Calu3 (cell line): ENCODE measurements around the gene PRKD3. TPM values are rescaled to one million over a fixed set of nuclear protein-coding genes. Genes with fewer than 3 reads are reported as not detected.

Experiments used
- BruUV-seq: library from RNA; stranded (reverse); fragments of 400-500 nt; replicated peaks from 2 replicates; lab custom pipeline; 2021; lab: Mats Ljungman, UMichigan
- CTCF ChIA-PET: fragments of 300-600 bp; sonication (Branson Sonifier 250); formaldehyde crosslinking; loops from one replicate; lab custom pipeline; 2022; ENCODE audit warnings: antibody characterized with exemption; lab: Charles Lee
- DNase-seq: peaks from one replicate; pipeline ENCODE4 v3.0.0; 2022
- H3K27ac Mint-ChIP-seq: one replicate; pipeline ENCODE4 v1.8.0; 2022; ENCODE audit warnings: mixed read lengths; ENCODE audit not compliant: unreplicated experiment
- H3K27me3 Mint-ChIP-seq: one replicate; pipeline ENCODE4 v1.8.0; 2022; ENCODE audit warnings: mixed read lengths; ENCODE audit not compliant: unreplicated experiment
- H3K36me3 Mint-ChIP-seq: one replicate; pipeline ENCODE4 v1.8.0; 2022; ENCODE audit warnings: mild to moderate bottlenecking, moderate library complexity, mixed read lengths; ENCODE audit not compliant: insufficient read depth, unreplicated experiment
- H3K4me1 Mint-ChIP-seq: one replicate; pipeline ENCODE4 v1.8.0; 2022; ENCODE audit warnings: mild to moderate bottlenecking, low read depth, mixed read lengths; ENCODE audit not compliant: unreplicated experiment
- H3K4me3 Mint-ChIP-seq: one replicate; pipeline ENCODE4 v1.8.0; 2022; ENCODE audit warnings: mild to moderate bottlenecking, low read depth, moderate library complexity, mixed read lengths; ENCODE audit not compliant: unreplicated experiment
- H3K9me3 Mint-ChIP-seq: one replicate; pipeline ENCODE4 v1.8.0; 2022; ENCODE audit warnings: low read depth, mixed read lengths; ENCODE audit not compliant: unreplicated experiment
- CTCF ChIP-seq: fragments of 200-600 bp; IDR thresholded peaks from one replicate; pipeline ENCODE4 v1.8.0; 2022; ENCODE audit warnings: antibody characterized with exemption; ENCODE audit not compliant: unreplicated experiment
- intact Hi-C: fragments of 100-400 bp; cut with micrococcal nuclease; formaldehyde crosslinking; loops from one replicate; pipeline ENCODE4 v1.10.0; 2022; ENCODE audit not compliant: unreplicated experiment
- total RNA-seq: library from RNA; stranded (reverse); gene quantifications from 2 replicates; pipeline ENCODE4 v1.2.3, GENCODE V29; 2022

PRKD3 gene
- total RNA-seq, 1 experiment from 2014 or later: 33.4 TPM

DNA sequence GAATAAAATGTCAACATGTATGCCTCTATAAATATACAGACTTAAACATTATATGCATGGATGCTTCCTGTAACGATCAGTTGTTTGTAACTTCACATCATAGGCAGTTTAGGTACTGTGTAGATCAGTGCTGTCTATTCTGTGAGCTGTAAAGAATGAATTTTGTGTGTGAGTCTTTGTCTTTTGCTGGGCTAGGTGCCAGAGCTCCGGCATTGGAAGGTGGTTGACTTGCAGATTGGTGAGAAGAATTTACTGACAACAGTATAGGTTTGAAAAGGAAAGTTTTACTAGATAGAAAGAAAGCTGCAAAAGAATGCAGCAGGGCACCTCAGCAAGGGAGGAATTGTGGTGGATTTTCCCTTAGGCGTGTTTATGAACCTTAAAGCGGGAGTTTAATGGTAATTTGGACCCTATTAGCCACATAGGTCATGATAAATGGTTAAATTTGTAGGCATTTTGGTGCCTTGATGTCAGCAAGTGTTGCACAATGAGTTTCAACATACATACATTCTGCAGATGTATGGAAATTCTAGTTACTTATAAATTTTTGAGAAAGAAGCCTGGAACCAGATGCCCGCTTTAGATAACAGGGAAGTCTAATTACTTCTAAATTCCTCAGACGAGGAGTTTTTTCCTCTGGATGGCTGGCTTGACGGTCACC is 13.1 kb upstream of the PRKD3 start:
- H3K36me3 Mint-ChIP-seq: no peaks in the 10 kb centered on the region
- H3K4me3 Mint-ChIP-seq: no peak overlapping the region
- no peak overlapping the region for H3K27ac Mint-ChIP-seq
- no peaks in the 10 kb centered on the region for H3K9me3 Mint-ChIP-seq
- no TSS peak for BruUV-seq
- no peaks in the 10 kb centered on the region for H3K27me3 Mint-ChIP-seq
- TF ChIP-seq CTCF: no peak
- CTCF ChIA-PET: interaction anchor here (0.6 kb wide), 1 partner anchor 40 kb away, joined by 3 read pairs; no protein-coding TSS in a partner anchor
- no peaks in the 10 kb centered on the region for H3K4me1 Mint-ChIP-seq
- no peak for DNase-seq
- intact Hi-C loops: no loop called here

DNA sequence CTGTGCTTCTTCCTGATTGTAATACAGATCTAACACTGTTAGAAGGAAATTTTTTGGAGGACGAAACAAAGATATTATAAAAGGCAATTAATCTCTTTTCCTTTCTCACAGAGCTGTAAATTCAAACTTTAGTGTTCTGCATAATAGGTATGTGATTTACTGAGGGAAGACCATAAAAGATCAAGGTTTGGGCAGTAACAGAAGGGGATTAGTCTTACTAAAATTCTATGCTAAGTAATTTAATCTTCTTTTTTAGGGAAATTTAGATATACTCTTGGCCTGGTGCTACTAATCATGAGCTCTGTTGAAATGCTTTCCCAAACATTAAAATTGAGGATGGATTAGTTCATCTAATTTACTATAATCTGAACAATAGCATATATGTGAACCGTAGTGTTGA is 11.0 kb upstream of the PRKD3 start:
- Mint-ChIP-seq H3K4me1 (no peaks in the 10 kb centered on the region), H3K4me3 (no peak overlapping the region), H3K27me3 (no peaks in the 10 kb centered on the region), H3K9me3 (no peaks in the 10 kb centered on the region), H3K36me3 (no peaks in the 10 kb centered on the region), H3K27ac (no peak overlapping the region)
- BruUV-seq: no TSS peak
- TF ChIP-seq CTCF: no peak
- DNase-seq: no peak
- CTCF ChIA-PET: interaction anchor here (0.7 kb wide), 1 partner anchor 8 kb away, joined by 3 read pairs; no protein-coding TSS in a partner anchor
- intact Hi-C loops: no loop called here

GRCh38 chr2:37333256-37333655 is 8.6 kb upstream of the PRKD3 start:
- TF ChIP-seq CTCF: no peak
- intact Hi-C loops: no loop called here

GRCh38 chr2:37332560-37332959 is 7.9 kb upstream of the PRKD3 start:
- H3K9me3 Mint-ChIP-seq: no peaks in the 10 kb centered on the region
- CTCF ChIA-PET: no interaction called here
- intact Hi-C loops: no loop called here
- no peaks in the 10 kb centered on the region for H3K4me1 Mint-ChIP-seq
- H3K36me3 Mint-ChIP-seq: no peaks in the 10 kb centered on the region
- BruUV-seq: no TSS peak
- no peak for DNase-seq
- H3K4me3 Mint-ChIP-seq: no peak overlapping the region
- H3K27ac Mint-ChIP-seq: no peak overlapping the region
- TF ChIP-seq CTCF: no peak
- H3K27me3 Mint-ChIP-seq: no peaks in the 10 kb centered on the region

More at GRCh38 chr2:37333256-37333655, 8.6 kb upstream of the PRKD3 start:
- H3K9me3 Mint-ChIP-seq: no peaks in the 10 kb centered on the region
- H3K36me3 Mint-ChIP-seq: no peaks in the 10 kb centered on the region
- no peaks in the 10 kb centered on the region for H3K27me3 Mint-ChIP-seq
- H3K4me3 Mint-ChIP-seq: no peak overlapping the region
- CTCF ChIA-PET: no interaction called here
- H3K27ac Mint-ChIP-seq: no peak overlapping the region
- H3K4me1 Mint-ChIP-seq: no peaks in the 10 kb centered on the region
- no TSS peak for BruUV-seq
- no peak for DNase-seq
